Panc1 (cell line): Measurements from ENCODE around the gene ZNF584. TPM values are rescaled to one million over a fixed set of nuclear protein-coding genes. Genes with fewer than 3 reads are reported as not detected.
"Not testable (repeated sequence)": the region's sequence is repeated elsewhere in the genome, so short reads cannot be mapped to it uniquely, and the experiment has no call there.

Source experiments
- ATAC-seq: fragments of 200-7000 bp; cut with Tn5 transposase; 2 replicates; pipeline ENCODE4 v1.9.1; 2020; ENCODE audit warnings: mild to moderate bottlenecking, moderate library complexity
- BruUV-seq: library from RNA; stranded (reverse); fragments of 400-500 nt; replicated peaks from 2 replicates; lab custom pipeline; 2021; lab: Mats Ljungman, UMichigan
- CTCF ChIA-PET: fragments of 300-600 bp; sonication (Branson Sonifier 250); formaldehyde crosslinking; loops from one replicate; lab custom pipeline; 2022; ENCODE audit warnings: antibody characterized with exemption; lab: Charles Lee
- POLR2A ChIA-PET: fragments of 300-600 bp; sonication (Branson Sonifier 250); formaldehyde crosslinking; loops from one replicate; lab custom pipeline; 2022; ENCODE audit warnings: antibody characterized with exemption; lab: Charles Lee
- DNase-seq: peaks from one replicate; pipeline ENCODE4 v3.0.0-alpha.2; 2010; ENCODE audit warnings: low read depth, low spot score
- H3K27ac ChIP-seq: 2 replicates; pipeline ENCODE4 v1.5.1; 2011; ENCODE audit warnings: mild to moderate bottlenecking, low read length, inconsistent platforms
- H3K27me3 ChIP-seq: fragments of 200-500 bp; sonication (Bioruptor generic); 2 replicates; pipeline ENCODE4 v1.6.0; 2014; ENCODE audit warnings: low read length, inconsistent platforms; ENCODE audit not compliant: control insufficient read depth, insufficient read depth
- H3K36me3 ChIP-seq: fragments of 200-500 bp; sonication (Bioruptor generic); 2 replicates; pipeline ENCODE4 v1.5.1; 2014; ENCODE audit warnings: inconsistent platforms, mild to moderate bottlenecking, low read length, moderate library complexity; ENCODE audit not compliant: control insufficient read depth, insufficient read depth
- H3K4me1 ChIP-seq: 2 replicates; pipeline ENCODE4 v1.5.1; 2011; ENCODE audit warnings: inconsistent platforms, mild to moderate bottlenecking, low read length, moderate library complexity; ENCODE audit not compliant: control insufficient read depth, insufficient read depth
- H3K4me3 ChIP-seq, 2 experiments: 2 replicates each; pipeline ENCODE4 v1.5.1; 2011 to 2012; ENCODE audit warnings: low read depth in 2 of 2, low read length in 2 of 2, mild to moderate bottlenecking in 2 of 2, inconsistent platforms in 1 of 2, moderate library complexity in 1 of 2
- H3K9me3 ChIP-seq: fragments of 200-500 bp; sonication (Bioruptor generic); 2 replicates; pipeline ENCODE4 v1.5.1; 2014; ENCODE audit warnings: low read depth, mild to moderate bottlenecking, inconsistent platforms, low read length, moderate library complexity; ENCODE audit not compliant: control insufficient read depth, insufficient read depth
- POLR2AphosphoS5 ChIP-seq: IDR thresholded peaks from 2 replicates; pipeline ENCODE4 v1.6.1; 2012; ENCODE audit warnings: mild to moderate bottlenecking, low read depth, low read length, moderate library complexity
- SIN3A ChIP-seq: IDR thresholded peaks from 2 replicates; pipeline ENCODE4 v1.6.1; 2012; ENCODE audit warnings: low read depth, mild to moderate bottlenecking, low read length, moderate library complexity, borderline replicate concordance; ENCODE audit not compliant: insufficient read depth
- TCF7L2 ChIP-seq: IDR thresholded peaks from 2 replicates; pipeline ENCODE4 v1.6.1; 2011; ENCODE audit warnings: mild to moderate bottlenecking, low read depth, low read length, inconsistent platforms
- in situ Hi-C: cut with HindIII; loops from 2 replicates; pipeline ENCODE4 v1.10.0; 2016; ENCODE audit warnings: low sequenced_read_pairs, low pct_unique_long_range_greater_than_20kb
- intact Hi-C: fragments of 100-400 bp; cut with micrococcal nuclease; formaldehyde crosslinking; loops from one replicate; pipeline ENCODE4 v1.10.0; 2022; ENCODE audit not compliant: unreplicated experiment
- total RNA-seq: library from RNA; stranded (reverse); gene quantifications from one replicate; pipeline ENCODE4 v1.2.1, GENCODE V29; 2021; ENCODE audit not compliant: unreplicated experiment
- TF ChIP-seq, protein P1 (sequence below): fragments of 450-650 bp; IDR thresholded peaks from 2 replicates; pipeline ENCODE4 v1.5.1; 2017; ENCODE audit warnings: mild to moderate bottlenecking
- TF ChIP-seq, protein P2 (sequence below), 2 experiments: IDR thresholded peaks; 2 replicates each; pipeline ENCODE4 v1.6.1; 2011 to 2012; ENCODE audit warnings: low read depth in 2 of 2, control low read depth in 1 of 2, low read length in 1 of 2, mild to moderate bottlenecking in 1 of 2, moderate library complexity in 1 of 2; ENCODE audit not compliant: insufficient read depth in 1 of 2

Gene ZNF584
- total RNA-seq, 1 experiment from 2014 or later, result 29.0 TPM

DNA sequence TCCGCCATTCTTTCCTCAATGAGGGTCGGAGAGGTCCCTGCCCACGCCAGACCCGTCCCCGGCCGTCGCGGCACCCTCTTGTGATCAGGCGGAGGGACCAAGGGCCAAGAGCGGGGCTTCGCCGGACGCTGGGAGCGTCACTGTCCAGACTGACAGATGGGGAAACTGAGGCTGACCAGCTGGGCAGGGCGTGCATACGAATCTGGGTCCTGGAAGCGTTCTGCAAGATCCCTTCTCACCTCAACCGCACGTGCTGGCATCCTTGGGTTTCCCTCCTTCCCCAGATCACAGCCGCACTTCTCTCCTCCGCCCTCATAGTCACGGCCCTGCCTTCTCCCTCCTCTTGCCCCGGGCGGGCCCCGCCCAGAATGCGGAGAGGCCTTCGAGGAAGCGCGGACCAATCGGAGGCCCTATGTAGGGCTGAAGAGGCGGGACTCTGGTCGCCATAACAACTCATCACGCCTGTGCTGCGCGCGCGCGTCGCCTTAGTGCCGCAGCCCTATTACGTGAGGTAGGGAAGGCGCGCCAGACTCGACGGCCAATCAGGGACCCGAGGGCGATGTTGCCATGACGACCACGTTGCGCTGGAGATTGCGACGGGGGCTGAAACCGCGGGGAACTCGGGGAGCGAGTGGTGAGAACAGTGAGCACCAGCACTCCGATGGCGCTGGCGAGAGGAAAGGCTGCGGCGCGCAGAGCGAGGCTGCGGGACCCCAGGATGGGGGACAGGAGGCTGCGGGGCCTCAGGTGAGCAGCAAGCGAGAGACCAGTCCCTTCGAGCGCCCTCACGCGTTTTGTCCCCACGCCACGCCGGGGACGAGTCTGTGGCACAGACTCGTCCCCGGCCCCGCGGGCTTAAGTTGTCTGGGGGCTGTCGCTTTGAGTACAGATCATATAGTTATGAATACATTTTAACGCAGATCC lies 7.3 kb upstream of the ZNF584 start:
- ATAC-seq (peak; percentile 96), DNase-seq (peak; percentile 96)
- no peaks in the 10 kb centered on the region for H3K36me3 ChIP-seq
- no peaks in the 10 kb centered on the region for H3K9me3 ChIP-seq
- BruUV-seq, result no TSS peak
- intact Hi-C loops (no loop called here), in situ Hi-C loops (no loop called here)
- CTCF ChIA-PET, result no interaction called here
- POLR2A ChIA-PET, result no interaction called here
- peak overlapping the region; percentile 66 to 93 for H3K4me3 ChIP-seq
- TF ChIP-seq SIN3A, result 0 out of 2 replicates have a peak, but pooled peaks have one; percentile 40
- no peak for TF ChIP-seq TCF7L2
- peak; percentile 95 for TF ChIP-seq POLR2AphosphoS5
- TF ChIP-seq, protein P1, sequence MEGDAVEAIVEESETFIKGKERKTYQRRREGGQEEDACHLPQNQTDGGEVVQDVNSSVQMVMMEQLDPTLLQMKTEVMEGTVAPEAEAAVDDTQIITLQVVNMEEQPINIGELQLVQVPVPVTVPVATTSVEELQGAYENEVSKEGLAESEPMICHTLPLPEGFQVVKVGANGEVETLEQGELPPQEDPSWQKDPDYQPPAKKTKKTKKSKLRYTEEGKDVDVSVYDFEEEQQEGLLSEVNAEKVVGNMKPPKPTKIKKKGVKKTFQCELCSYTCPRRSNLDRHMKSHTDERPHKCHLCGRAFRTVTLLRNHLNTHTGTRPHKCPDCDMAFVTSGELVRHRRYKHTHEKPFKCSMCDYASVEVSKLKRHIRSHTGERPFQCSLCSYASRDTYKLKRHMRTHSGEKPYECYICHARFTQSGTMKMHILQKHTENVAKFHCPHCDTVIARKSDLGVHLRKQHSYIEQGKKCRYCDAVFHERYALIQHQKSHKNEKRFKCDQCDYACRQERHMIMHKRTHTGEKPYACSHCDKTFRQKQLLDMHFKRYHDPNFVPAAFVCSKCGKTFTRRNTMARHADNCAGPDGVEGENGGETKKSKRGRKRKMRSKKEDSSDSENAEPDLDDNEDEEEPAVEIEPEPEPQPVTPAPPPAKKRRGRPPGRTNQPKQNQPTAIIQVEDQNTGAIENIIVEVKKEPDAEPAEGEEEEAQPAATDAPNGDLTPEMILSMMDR, result no peak
- TF ChIP-seq, protein P2, sequence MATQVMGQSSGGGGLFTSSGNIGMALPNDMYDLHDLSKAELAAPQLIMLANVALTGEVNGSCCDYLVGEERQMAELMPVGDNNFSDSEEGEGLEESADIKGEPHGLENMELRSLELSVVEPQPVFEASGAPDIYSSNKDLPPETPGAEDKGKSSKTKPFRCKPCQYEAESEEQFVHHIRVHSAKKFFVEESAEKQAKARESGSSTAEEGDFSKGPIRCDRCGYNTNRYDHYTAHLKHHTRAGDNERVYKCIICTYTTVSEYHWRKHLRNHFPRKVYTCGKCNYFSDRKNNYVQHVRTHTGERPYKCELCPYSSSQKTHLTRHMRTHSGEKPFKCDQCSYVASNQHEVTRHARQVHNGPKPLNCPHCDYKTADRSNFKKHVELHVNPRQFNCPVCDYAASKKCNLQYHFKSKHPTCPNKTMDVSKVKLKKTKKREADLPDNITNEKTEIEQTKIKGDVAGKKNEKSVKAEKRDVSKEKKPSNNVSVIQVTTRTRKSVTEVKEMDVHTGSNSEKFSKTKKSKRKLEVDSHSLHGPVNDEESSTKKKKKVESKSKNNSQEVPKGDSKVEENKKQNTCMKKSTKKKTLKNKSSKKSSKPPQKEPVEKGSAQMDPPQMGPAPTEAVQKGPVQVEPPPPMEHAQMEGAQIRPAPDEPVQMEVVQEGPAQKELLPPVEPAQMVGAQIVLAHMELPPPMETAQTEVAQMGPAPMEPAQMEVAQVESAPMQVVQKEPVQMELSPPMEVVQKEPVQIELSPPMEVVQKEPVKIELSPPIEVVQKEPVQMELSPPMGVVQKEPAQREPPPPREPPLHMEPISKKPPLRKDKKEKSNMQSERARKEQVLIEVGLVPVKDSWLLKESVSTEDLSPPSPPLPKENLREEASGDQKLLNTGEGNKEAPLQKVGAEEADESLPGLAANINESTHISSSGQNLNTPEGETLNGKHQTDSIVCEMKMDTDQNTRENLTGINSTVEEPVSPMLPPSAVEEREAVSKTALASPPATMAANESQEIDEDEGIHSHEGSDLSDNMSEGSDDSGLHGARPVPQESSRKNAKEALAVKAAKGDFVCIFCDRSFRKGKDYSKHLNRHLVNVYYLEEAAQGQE (IDR thresholded peaks at IDR 0.05; ENCODE audit: insufficient read depth in 1 of 2, low read depth in 2 of 2, low read length in 1 of 2), result peak in 1 of 2 experiments; percentile 65; a peak in 1 of 4 replicates
- H3K27me3 ChIP-seq, result no peaks in the 10 kb centered on the region
- peaks cover 26% of the 10 kb centered on the region for H3K4me1 ChIP-seq
- peak overlapping the region; percentile 91 for H3K27ac ChIP-seq

DNA sequence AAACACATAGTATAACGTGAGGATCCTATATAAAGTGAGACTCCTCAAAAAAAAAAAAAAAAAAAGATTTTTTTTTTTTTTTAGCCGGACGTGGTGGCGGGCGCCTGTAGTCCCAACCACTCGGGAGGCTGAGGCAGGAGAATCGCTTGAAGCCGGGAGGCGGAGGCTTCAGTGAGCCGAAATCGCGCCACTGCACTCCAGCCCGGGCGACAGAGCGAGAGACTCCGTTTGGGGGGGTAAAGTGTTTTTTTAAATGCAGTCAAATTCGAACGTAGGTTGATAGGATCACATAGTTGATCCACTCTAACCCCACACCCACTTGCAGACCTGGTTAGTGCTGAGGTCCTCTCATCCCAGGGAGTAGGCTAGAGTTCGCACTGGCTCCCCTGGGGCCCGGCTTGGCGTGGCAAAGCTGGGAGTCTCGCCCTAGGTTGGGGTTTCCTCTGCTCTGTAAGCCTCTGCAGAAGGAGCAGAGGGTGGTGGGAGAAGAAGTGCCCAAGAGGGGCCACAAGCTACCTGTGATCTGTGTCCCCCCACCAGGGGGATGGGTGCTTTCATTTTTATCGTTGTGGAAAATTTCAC lies 6.5 kb upstream of the ZNF584 start:
- no TSS peak for BruUV-seq
- CTCF ChIA-PET, result no interaction called here
- peak overlapping the region; percentile 66 to 93 for H3K4me3 ChIP-seq
- H3K27ac ChIP-seq, result peak overlapping the region; percentile 90
- H3K27me3 ChIP-seq, result no peaks in the 10 kb centered on the region
- peaks cover 26% of the 10 kb centered on the region for H3K4me1 ChIP-seq
- POLR2A ChIA-PET, result interaction anchor here (0.6 kb wide), 1 partner anchor 28 kb away, joined by 6 read pairs; no protein-coding TSS in a partner anchor
- in situ Hi-C loops, result no loop called here
- no peaks in the 10 kb centered on the region for H3K9me3 ChIP-seq
- TF ChIP-seq, protein P2 (IDR thresholded peaks at IDR 0.05; ENCODE audit: insufficient read depth in 1 of 2, low read depth in 2 of 2, low read length in 1 of 2), result no peak
- TF ChIP-seq SIN3A, result no peak
- TF ChIP-seq, protein P1, result no peak
- no peak for TF ChIP-seq POLR2AphosphoS5
- no peak for TF ChIP-seq TCF7L2
- intact Hi-C loops, result no loop called here
- H3K36me3 ChIP-seq, result no peaks in the 10 kb centered on the region
- DNase-seq, result no peak
- ATAC-seq, result no peak

DNA sequence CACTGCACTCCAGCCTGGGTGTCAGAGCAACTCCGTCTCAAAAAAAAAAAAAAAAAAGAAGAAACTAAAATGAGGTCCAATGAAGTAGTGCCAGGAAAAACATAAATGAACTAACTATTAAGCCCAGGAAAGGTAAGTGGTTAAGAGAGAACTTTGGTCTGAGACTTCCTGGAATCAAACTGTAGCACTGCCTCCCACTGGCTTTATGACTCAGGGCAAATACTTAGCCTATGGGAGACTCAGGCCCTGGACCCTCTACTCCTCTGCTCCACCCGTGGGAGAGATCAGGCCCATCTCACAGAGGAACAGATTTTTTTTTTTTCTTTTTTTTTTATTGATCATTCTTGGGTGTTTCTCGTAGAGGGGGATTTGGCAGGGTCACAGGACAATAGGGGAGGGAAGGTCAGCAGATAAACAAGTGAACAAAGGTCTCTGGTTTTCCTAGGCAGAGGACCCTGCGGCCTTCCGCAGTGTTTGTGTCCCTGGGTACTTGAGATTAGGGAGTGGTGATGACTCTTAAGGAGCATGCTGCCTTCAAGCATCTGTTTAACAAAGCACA lies 4.5 kb upstream of the ZNF584 start:
- H3K36me3 ChIP-seq, H3K9me3 ChIP-seq, DNase-seq, ATAC-seq, H3K4me3 ChIP-seq, H3K27me3 ChIP-seq, BruUV-seq, in situ Hi-C loops, H3K27ac ChIP-seq, intact Hi-C loops: not testable (repeated sequence)
- CTCF ChIA-PET, result interaction anchor here (0.6 kb wide), 1 partner anchor 11 kb away, joined by 5 read pairs; no protein-coding TSS in a partner anchor
- H3K4me1 ChIP-seq, result peaks cover 32% of the 10 kb centered on the region
- POLR2A ChIA-PET, result interaction anchor here (0.6 kb wide), 1 partner anchor 39 kb away, joined by 13 read pairs; no protein-coding TSS in a partner anchor
